HepG2 (cell line): ENCODE results near the gene MRPL43. TPM values are rescaled to one million over a fixed set of nuclear protein-coding genes. Genes with fewer than 3 reads are reported as not detected.
A peak's percentile ranks its signal among the peaks of the same experiment; 100 is the strongest.

ENCODE experiments used
- ATAC-seq: fragments of 200-7000 bp; cut with Tn5 transposase; 3 replicates; pipeline ENCODE4 v1.9.1; 2020; ENCODE audit warnings: mild to moderate bottlenecking, moderate library complexity
- BruUV-seq: library from RNA; stranded (reverse); fragments of 400-500 nt; replicated peaks from 2 replicates; lab custom pipeline; 2021; lab: Mats Ljungman, UMichigan
- CTCF ChIA-PET: fragments of 300-600 bp; formaldehyde crosslinking; extraction: SDS; loops from one replicate; lab custom pipeline; 2021; ENCODE audit warnings: low total read pairs, inconsistent platforms, low intra/inter-chr PET ratio; lab: Yijun Ruan, JAX
- POLR2A ChIA-PET: fragments of 350-600 bp; sonication (Branson Sonifier 250); formaldehyde crosslinking; loops from one replicate; lab custom pipeline; 2020; ENCODE audit warnings: antibody characterized with exemption, inconsistent platforms; lab: Yijun Ruan, JAX
- DNase-seq: peaks from one replicate; pipeline ENCODE4 v3.0.0-alpha.2; 2015; ENCODE audit warnings: low spot score
- FAIRE-seq: peaks from 3 replicates; lab custom pipeline; 2011; peaks lifted over from hg19 to GRCh38; lab: Jason Lieb, UNC
- H2AFZ ChIP-seq: one replicate; pipeline ENCODE4 v1.6.1; 2011; ENCODE audit warnings: low read length, inconsistent platforms
- H3K27ac ChIP-seq: fragments of 300-600 bp; 3 replicates; pipeline ENCODE4 v1.8.0; 2011; ENCODE audit warnings: mixed run types, mild to moderate bottlenecking, mixed read lengths, low read length, inconsistent platforms; ENCODE audit not compliant: insufficient read depth; ENCODE audit errors: extremely low read length
- H3K27me3 ChIP-seq, 2 experiments: fragments of 200-600 bp in 1 of 2; 2 replicates in 1 of 2; 3 replicates in 1 of 2; pipeline versions ENCODE4 v1.6.0 to v1.8.0; 2011; ENCODE audit warnings: low read length in 2 of 2, mild to moderate bottlenecking in 2 of 2, moderate library complexity in 2 of 2, inconsistent platforms in 1 of 2; ENCODE audit not compliant: insufficient read depth in 2 of 2, control insufficient read depth in 1 of 2
- H3K36me3 ChIP-seq, 2 experiments: fragments of 200-600 bp in 1 of 2; replicated peaks in 1 of 2; 2 replicates in 1 of 2; 3 replicates in 1 of 2; pipeline versions ENCODE4 v1.5.1 to v1.8.0; 2011; ENCODE audit warnings: low read length in 2 of 2, inconsistent platforms in 1 of 2; ENCODE audit not compliant: insufficient read depth in 2 of 2, control insufficient read depth in 1 of 2
- H3K4me1 ChIP-seq: 2 replicates; pipeline ENCODE4 v1.5.1; 2012; ENCODE audit warnings: low read length, inconsistent platforms; ENCODE audit not compliant: insufficient read depth
- H3K4me2 ChIP-seq: 2 replicates; pipeline ENCODE4 v1.6.0; 2011; ENCODE audit warnings: low read depth, low read length, inconsistent platforms
- H3K4me3 ChIP-seq, 3 experiments: fragments of 200-600 bp in 1 of 3; sonication (generic), shearing (Covaris generic) in 1 of 3; replicated peaks in 1 of 3; 2 replicates each; pipeline ENCODE4 v1.5.1; 2011 to 2016; ENCODE audit warnings: low read length in 3 of 3, inconsistent platforms in 2 of 3, low read depth in 2 of 3, mild to moderate bottlenecking in 2 of 3, control low read depth in 1 of 3, mixed read lengths in 1 of 3; ENCODE audit not compliant: insufficient read depth in 1 of 3
- H3K79me2 ChIP-seq: one replicate; pipeline ENCODE4 v1.6.1; 2011; ENCODE audit warnings: low read length, inconsistent platforms; ENCODE audit not compliant: insufficient read depth
- H3K9ac ChIP-seq: 2 replicates; pipeline ENCODE4 v1.6.0; 2011; ENCODE audit warnings: mild to moderate bottlenecking, low read depth, low read length, inconsistent platforms; ENCODE audit not compliant: insufficient read depth
- H3K9me3 ChIP-seq: 2 replicates; pipeline ENCODE4 v1.5.1; 2012; ENCODE audit warnings: mild to moderate bottlenecking, low read length
- H4K20me1 ChIP-seq: 2 replicates; pipeline ENCODE4 v1.6.0; 2011; ENCODE audit warnings: inconsistent platforms, mild to moderate bottlenecking, low read length, moderate library complexity; ENCODE audit not compliant: insufficient read depth
- AGO2 ChIP-seq: fragments of 200-400 bp; formaldehyde crosslinking; optimal IDR thresholded peaks from 2 replicates; pipeline ENCODE3; 2017; ENCODE audit warnings: mild to moderate bottlenecking, low read depth, low read length, moderate library complexity
- CBFB ChIP-seq: sonication (generic); formaldehyde crosslinking; IDR thresholded peaks from 2 replicates; pipeline ENCODE4 v1.4.0; 2020; ENCODE audit warnings: missing genetic modification reagents
- DMAP1 ChIP-seq: IDR thresholded peaks from 2 replicates; pipeline ENCODE4 v1.6.1; 2016
- FOXO1 ChIP-seq: sonication (generic); formaldehyde crosslinking; IDR thresholded peaks from 2 replicates; pipeline ENCODE4 v1.4.0; 2020; ENCODE audit warnings: missing genetic modification reagents
- GFI1 ChIP-seq: sonication (generic); formaldehyde crosslinking; IDR thresholded peaks from 2 replicates; pipeline ENCODE4 v1.5.0; 2020; ENCODE audit warnings: missing genetic modification reagents, mild to moderate bottlenecking, borderline replicate concordance
- HMGXB4 ChIP-seq, 2 experiments: sonication (generic) in 1 of 2; formaldehyde crosslinking in 1 of 2; IDR thresholded peaks; 2 replicates each; pipeline versions ENCODE4 v1.4.0 to v1.6.1; 2018 to 2020; ENCODE audit warnings: missing genetic modification reagents in 2 of 2, borderline replicate concordance in 1 of 2, low read depth in 1 of 2, mild to moderate bottlenecking in 1 of 2, missing biosample characterization in 1 of 2
- RBM22 ChIP-seq: fragments of 200-400 bp; formaldehyde crosslinking; optimal IDR thresholded peaks from 2 replicates; pipeline ENCODE3; 2017; ENCODE audit warnings: mild to moderate bottlenecking, low read length, moderate library complexity
- RFX3 ChIP-seq: IDR thresholded peaks from 2 replicates; pipeline ENCODE4 v1.6.1; 2016; ENCODE audit warnings: missing biosample characterization, missing genetic modification reagents
- SMAD3 ChIP-seq: sonication (generic); formaldehyde crosslinking; IDR thresholded peaks from 2 replicates; pipeline ENCODE4 v1.4.0; 2020; ENCODE audit warnings: missing genetic modification reagents
- U2AF1 ChIP-seq: fragments of 200-400 bp; formaldehyde crosslinking; optimal IDR thresholded peaks from 2 replicates; pipeline ENCODE3; 2017; ENCODE audit warnings: mild to moderate bottlenecking, low read depth, low read length
- ZNF20 ChIP-seq: sonication (generic); formaldehyde crosslinking; IDR thresholded peaks from 2 replicates; pipeline ENCODE4 v1.4.0; 2020; ENCODE audit warnings: mild to moderate bottlenecking, moderate library complexity, missing genetic modification reagents
- ZNF256 ChIP-seq: sonication (generic); formaldehyde crosslinking; conservative IDR thresholded peaks from 2 replicates; pipeline ENCODE4 v1.4.0; 2020; ENCODE audit warnings: missing genetic modification reagents
- ZNF274 ChIP-seq: sonication (generic); formaldehyde crosslinking; IDR thresholded peaks from 2 replicates; pipeline ENCODE4 v1.5.1; 2020; ENCODE audit warnings: mild to moderate bottlenecking, missing genetic modification reagents
- ZNF333 ChIP-seq: sonication (generic); formaldehyde crosslinking; IDR thresholded peaks from 2 replicates; pipeline ENCODE4 v1.4.0; 2020; ENCODE audit warnings: mild to moderate bottlenecking, missing genetic modification reagents, borderline replicate concordance
- ZNF354B ChIP-seq: sonication (generic); formaldehyde crosslinking; IDR thresholded peaks from 2 replicates; pipeline ENCODE4 v1.8.0; 2022; ENCODE audit warnings: mild to moderate bottlenecking, missing genetic modification reagents
- ZNF543 ChIP-seq: sonication (generic); formaldehyde crosslinking; IDR thresholded peaks from 2 replicates; pipeline ENCODE4 v1.4.0; 2020; ENCODE audit warnings: mild to moderate bottlenecking, missing genetic modification reagents
- ZNF547 ChIP-seq: sonication (generic); formaldehyde crosslinking; IDR thresholded peaks from 2 replicates; pipeline ENCODE4 v1.5.1; 2020; ENCODE audit warnings: mild to moderate bottlenecking, missing genetic modification reagents
- ZNF724P ChIP-seq: sonication (generic); formaldehyde crosslinking; IDR thresholded peaks from 2 replicates; pipeline ENCODE4 v1.8.0; 2022; ENCODE audit warnings: missing genetic modification reagents, borderline replicate concordance
- ZNF75D ChIP-seq: sonication (generic); formaldehyde crosslinking; IDR thresholded peaks from 2 replicates; pipeline ENCODE4 v1.8.1; 2023; ENCODE audit warnings: missing genetic modification reagents, mild to moderate bottlenecking, borderline replicate concordance
- ZNF772 ChIP-seq: sonication (generic); formaldehyde crosslinking; IDR thresholded peaks from 2 replicates; pipeline ENCODE4 v1.5.0; 2020; ENCODE audit warnings: mild to moderate bottlenecking, missing genetic modification reagents
- WGBS: methylation state at CpG from one replicate; pipeline ENCODE4 v1.1.6; 2017; ENCODE audit warnings: low lambda C conversion rate; 5-methylcytosine and 5-hydroxymethylcytosine counted together
- in situ Hi-C: cut with HindIII; loops from 2 replicates; pipeline ENCODE4 v1.10.0; 2017; ENCODE audit warnings: low pct_unique_long_range_greater_than_20kb; ENCODE audit not compliant: extremely low pct_ligation_motif_present
- intact Hi-C: fragments of 100-400 bp; cut with micrococcal nuclease; formaldehyde crosslinking; loops from one replicate; pipeline ENCODE4 v1.10.0; 2022; ENCODE audit not compliant: unreplicated experiment
- polyA plus RNA-seq, 8 experiments: library from polyadenylated mRNA; depleted of rRNA in 3 of 8; stranded (reverse) in 7 of 8; unstranded in 1 of 8; fragments of >200 nt; fragmentation: Illumina TruSeq in 4 of 8; extraction: Trizol in 4 of 8; gene quantifications; 2 replicates each; pipeline versions ENCODE4 v1.2.1 to v1.2.3, GENCODE V29; 2011 to 2016; ENCODE audit warnings: low read depth in 4 of 8, missing spikeins in 1 of 8, mixed read lengths in 1 of 8; ENCODE audit not compliant: insufficient read depth in 1 of 8
- total RNA-seq, 5 experiments: library from RNA; depleted of rRNA; stranded (reverse); fragments of >200 nt; fragmentation: Illumina TruSeq; extraction: Trizol; gene quantifications; 2 replicates each; pipeline ENCODE4 v1.2.3, GENCODE V29; 2016; ENCODE audit warnings: low read depth in 1 of 5

MRPL43 gene
- total and polyA plus RNA-seq, 2 of the 13 experiments (the other 11 are each of a cell fraction or from before 2014, with no cell fraction given) = 71.0 to 73.7 TPM

- peaks cover 13% of the 10 kb centered on the region for H3K4me1 ChIP-seq
- CTCF ChIA-PET = no interaction called here
- FAIRE-seq (no peak), DNase-seq (no peak), ATAC-seq (no peak)
- no peak overlapping the region for H3K4me3 ChIP-seq
- no peaks in the 10 kb centered on the region for H3K79me2 ChIP-seq
- H3K27me3 ChIP-seq = no peaks in the 10 kb centered on the region
- intact Hi-C loops (no loop called here), in situ Hi-C loops (no loop called here)
- H3K9ac ChIP-seq = no peak overlapping the region
- no peak overlapping the region for H3K27ac ChIP-seq
- TF ChIP-seq ZNF543 (CRISPR knock-in tag) (no peak), RBM22 (peak; percentile 34), ZNF354B (CRISPR knock-in tag) (no peak), AGO2 (peak; percentile 63)
- no peak overlapping the region for H3K4me2 ChIP-seq
- peaks cover 30 to 82% of the 10 kb centered on the region in 2 experiments for H3K36me3 ChIP-seq
- POLR2A ChIA-PET = interaction anchor here (1.3 to 23.0 kb wide), 3 partner anchors 11 to 31 kb away, joined by 4 to 277 read pairs (median 5); partner anchors contain the start of gene SEMA4G
- no peak overlapping the region for H2AFZ ChIP-seq
- H4K20me1 ChIP-seq = no peaks in the 10 kb centered on the region
- 96% methylated on average over 4 of the region's 7 CpGs for WGBS
- H3K9me3 ChIP-seq = no peaks in the 10 kb centered on the region
- BruUV-seq = no TSS peak
Observed at GRCh38 chr10:100980711-100981110, 6.6 kb downstream of the MRPL43 start.

- FAIRE-seq (no peak), DNase-seq (no peak), ATAC-seq (no peak)
- CTCF ChIA-PET = no interaction called here
- no TSS peak for BruUV-seq
- H3K4me2 ChIP-seq = no peak overlapping the region
- H3K9ac ChIP-seq = no peak overlapping the region
- WGBS = 93% methylated on average over 2 of the region's 2 CpGs
- H3K27me3 ChIP-seq = no peaks in the 10 kb centered on the region
- H3K27ac ChIP-seq = no peak overlapping the region
- H4K20me1 ChIP-seq = no peaks in the 10 kb centered on the region
- H2AFZ ChIP-seq = no peak overlapping the region
- POLR2A ChIA-PET = interaction anchor here (1.3 to 23.0 kb wide), 3 partner anchors 11 to 31 kb away, joined by 3 to 277 read pairs (median 4); partner anchors contain the start of gene SEMA4G
- H3K4me3 ChIP-seq = no peak overlapping the region
- H3K36me3 ChIP-seq = peaks cover 30 to 79% of the 10 kb centered on the region in 2 experiments
- peaks cover 11% of the 10 kb centered on the region for H3K4me1 ChIP-seq
- no peaks in the 10 kb centered on the region for H3K79me2 ChIP-seq
- in situ Hi-C loops (no loop called here), intact Hi-C loops (no loop called here)
- H3K9me3 ChIP-seq = no peaks in the 10 kb centered on the region
- TF ChIP-seq SMAD3 (CRISPR knock-in tag) (no peak), CBFB (CRISPR knock-in tag) (no peak), ZNF256 (no peak), HMGXB4 (CRISPR knock-in tag; IDR thresholded peaks at IDR 0.05; ENCODE audit: borderline replicate concordance in 1 of 2, low read depth in 1 of 2) (no peak), ZNF274 (CRISPR knock-in tag) (no peak), U2AF1 (no peak), ZNF75D (no peak), ZNF772 (CRISPR knock-in tag) (no peak), RFX3 (CRISPR knock-in tag) (no peak), ZNF547 (no peak), DMAP1 (no peak), ZNF724P (CRISPR knock-in tag) (no peak), FOXO1 (no peak), ZNF333 (CRISPR knock-in tag) (no peak), GFI1 (CRISPR knock-in tag) (no peak), ZNF20 (CRISPR knock-in tag) (no peak)
Observed at GRCh38 chr10:100980311-100980710, 7.0 kb downstream of the MRPL43 start.
